RWPE1 (cell line): Measurements from ENCODE around the gene HOXB8.

Source experiments
- CTCF ChIA-PET: fragments of 350-600 bp; sonication (Branson Sonifier 250); formaldehyde crosslinking; extraction: SDS; loops from one replicate; lab custom pipeline; 2021; lab: Yijun Ruan, JAX
- POLR2A ChIA-PET: fragments of 400-600 bp; formaldehyde crosslinking; extraction: SDS; loops from one replicate; lab custom pipeline; 2020; ENCODE audit warnings: antibody characterized with exemption; ENCODE audit not compliant: low non-redundant PET; lab: Yijun Ruan, JAX
- DNase-seq: peaks from one replicate; pipeline ENCODE4 v3.0.0; 2012; ENCODE audit warnings: low spot score
- H3K27ac ChIP-seq: fragments of 450-650 bp; 2 replicates; pipeline ENCODE4 v1.5.1; 2017
- TF ChIP-seq, protein P1 (sequence below): fragments of 450-650 bp; conservative IDR thresholded peaks from 2 replicates; pipeline ENCODE4 v1.5.1; 2017; ENCODE audit warnings: low read depth, mild to moderate bottlenecking

HOXB8 gene

DNA sequence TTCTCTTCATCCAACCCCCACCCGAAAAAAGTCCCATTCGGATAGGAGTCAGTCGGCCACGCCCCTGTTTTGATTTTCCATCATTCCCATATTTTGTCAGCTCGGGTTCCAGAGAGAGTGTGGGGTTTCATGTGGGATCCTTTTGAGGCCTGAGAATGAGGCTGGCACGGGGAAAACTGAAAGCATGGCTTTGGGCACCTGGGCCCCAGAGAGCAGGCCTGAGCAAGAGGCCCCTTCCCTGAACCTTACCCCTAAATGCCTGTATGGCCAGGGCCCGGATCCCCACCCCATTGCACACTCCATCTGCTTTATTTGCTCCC is 32.4 kb downstream of the HOXB8 start:
- TF ChIP-seq, protein P1, sequence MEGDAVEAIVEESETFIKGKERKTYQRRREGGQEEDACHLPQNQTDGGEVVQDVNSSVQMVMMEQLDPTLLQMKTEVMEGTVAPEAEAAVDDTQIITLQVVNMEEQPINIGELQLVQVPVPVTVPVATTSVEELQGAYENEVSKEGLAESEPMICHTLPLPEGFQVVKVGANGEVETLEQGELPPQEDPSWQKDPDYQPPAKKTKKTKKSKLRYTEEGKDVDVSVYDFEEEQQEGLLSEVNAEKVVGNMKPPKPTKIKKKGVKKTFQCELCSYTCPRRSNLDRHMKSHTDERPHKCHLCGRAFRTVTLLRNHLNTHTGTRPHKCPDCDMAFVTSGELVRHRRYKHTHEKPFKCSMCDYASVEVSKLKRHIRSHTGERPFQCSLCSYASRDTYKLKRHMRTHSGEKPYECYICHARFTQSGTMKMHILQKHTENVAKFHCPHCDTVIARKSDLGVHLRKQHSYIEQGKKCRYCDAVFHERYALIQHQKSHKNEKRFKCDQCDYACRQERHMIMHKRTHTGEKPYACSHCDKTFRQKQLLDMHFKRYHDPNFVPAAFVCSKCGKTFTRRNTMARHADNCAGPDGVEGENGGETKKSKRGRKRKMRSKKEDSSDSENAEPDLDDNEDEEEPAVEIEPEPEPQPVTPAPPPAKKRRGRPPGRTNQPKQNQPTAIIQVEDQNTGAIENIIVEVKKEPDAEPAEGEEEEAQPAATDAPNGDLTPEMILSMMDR: no peak
- POLR2A ChIA-PET: no interaction called here
- H3K27ac ChIP-seq: no peak overlapping the region
- CTCF ChIA-PET: interaction anchor here (0.6 to 1.0 kb wide), 3 partner anchors 14 to 247 kb away, joined by 3 to 9 read pairs (median 4); no protein-coding TSS in a partner anchor
- DNase-seq: no peak

DNA sequence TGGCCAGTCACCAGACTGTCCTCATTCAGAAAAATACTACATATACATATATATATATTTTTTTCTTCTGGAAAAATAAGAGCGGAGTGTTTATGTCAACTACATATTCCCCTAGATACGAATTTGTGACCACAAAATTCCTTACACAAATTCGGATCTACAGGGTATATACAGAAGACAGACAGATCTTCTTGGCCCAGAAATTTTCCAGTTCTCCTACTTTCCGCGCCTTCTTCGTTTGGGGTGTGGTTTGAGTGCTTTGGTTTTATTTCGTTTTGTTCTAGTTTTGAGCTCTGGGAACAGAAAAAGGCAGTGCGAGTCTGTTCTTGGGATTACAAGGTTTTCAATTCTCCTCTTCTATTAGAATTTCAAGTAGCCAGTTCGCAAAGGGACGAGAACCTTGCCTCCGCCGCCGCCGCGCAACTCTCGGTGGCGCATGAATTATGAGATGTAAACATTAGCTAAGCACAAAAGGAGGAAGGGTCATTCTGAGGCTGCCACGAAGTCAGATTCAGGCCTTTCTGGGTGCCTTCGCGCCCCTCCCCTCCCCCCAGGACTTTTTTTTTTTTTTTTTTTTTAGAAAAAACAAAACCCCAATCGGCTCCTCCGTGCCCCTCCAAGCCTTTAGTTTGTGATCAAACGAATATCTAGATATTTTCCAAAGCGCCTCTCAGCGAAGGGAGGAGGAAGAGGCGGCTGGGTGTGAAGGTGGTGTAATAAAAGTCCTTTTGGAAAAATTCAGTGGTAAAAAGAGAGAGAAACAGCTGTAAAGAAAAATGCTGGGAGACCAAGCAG is 35.1 kb downstream of the HOXB8 start:
- no peak overlapping the region for H3K27ac ChIP-seq
- ChIA-PET CTCF (no interaction called here), POLR2A (no interaction called here)
- no peak for DNase-seq
- TF ChIP-seq, protein P1: no peak

DNA sequence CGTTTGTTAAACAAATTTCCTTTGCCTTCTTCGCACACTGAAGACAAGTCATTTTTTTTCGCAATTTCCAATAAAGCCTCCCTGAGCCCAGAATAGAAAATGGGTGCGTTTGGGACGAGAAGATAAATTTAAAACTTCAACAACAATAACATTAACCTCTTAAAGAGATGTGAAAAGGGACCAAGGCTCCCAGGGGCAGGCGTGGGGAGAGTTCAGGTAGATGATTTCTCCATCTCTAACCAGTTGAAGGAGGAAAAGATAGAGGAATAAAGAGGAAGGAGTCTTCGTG is 35.7 kb downstream of the HOXB8 start:
- H3K27ac ChIP-seq: no peak overlapping the region
- POLR2A ChIA-PET: no interaction called here
- CTCF ChIA-PET: interaction anchor here (0.6 kb wide), 1 partner anchor 7 kb away, joined by 7 read pairs; no protein-coding TSS in a partner anchor
- DNase-seq: no peak
- TF ChIP-seq, protein P1: no peak

DNA sequence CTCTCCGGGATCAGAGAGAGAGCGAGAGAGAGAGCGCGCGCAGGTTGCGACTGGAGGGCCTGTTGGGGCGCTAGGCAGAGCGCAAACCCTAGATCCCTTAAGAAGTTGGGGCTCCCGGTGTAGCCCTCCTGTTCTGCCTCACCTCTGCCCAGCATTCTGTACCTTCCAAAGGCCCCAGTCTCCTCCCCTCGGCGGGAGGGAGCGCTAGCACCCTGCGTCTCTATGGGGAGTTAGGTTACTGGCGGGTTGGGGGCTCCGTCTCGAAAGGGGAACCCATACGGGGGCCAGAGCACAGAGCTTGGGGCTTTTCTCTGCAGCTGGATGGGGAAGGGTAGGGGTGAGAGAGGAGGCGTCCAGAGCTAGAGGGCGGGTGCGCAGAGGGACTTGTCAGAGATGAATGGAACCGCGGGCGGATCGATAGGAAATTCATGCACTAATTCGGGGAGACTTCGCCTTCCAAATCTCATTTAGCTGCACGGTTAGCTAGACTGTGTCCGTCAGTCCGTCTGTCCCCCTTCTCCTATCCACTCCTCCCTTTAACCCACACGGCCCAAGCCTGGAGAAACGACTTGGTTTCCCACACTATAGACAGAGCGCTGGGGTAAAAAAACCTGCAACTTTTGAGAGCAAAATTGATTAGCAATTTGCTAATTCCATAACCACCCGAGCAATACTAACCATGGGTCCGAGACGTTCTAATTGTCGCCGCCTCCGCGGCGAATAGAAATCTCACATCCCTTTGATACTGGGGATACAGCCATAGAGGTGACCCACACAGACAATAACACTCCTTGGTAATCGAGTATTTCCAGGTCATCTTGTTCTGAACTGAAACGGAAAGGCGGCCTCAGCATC is 36.2 kb downstream of the HOXB8 start:
- POLR2A ChIA-PET: no interaction called here
- CTCF ChIA-PET: interaction anchor here (0.6 kb wide), 1 partner anchor 8 kb away, joined by 7 read pairs; no protein-coding TSS in a partner anchor
- TF ChIP-seq, protein P1: no peak
- peak overlapping the region; percentile 74 for H3K27ac ChIP-seq
- no peak for DNase-seq

DNA sequence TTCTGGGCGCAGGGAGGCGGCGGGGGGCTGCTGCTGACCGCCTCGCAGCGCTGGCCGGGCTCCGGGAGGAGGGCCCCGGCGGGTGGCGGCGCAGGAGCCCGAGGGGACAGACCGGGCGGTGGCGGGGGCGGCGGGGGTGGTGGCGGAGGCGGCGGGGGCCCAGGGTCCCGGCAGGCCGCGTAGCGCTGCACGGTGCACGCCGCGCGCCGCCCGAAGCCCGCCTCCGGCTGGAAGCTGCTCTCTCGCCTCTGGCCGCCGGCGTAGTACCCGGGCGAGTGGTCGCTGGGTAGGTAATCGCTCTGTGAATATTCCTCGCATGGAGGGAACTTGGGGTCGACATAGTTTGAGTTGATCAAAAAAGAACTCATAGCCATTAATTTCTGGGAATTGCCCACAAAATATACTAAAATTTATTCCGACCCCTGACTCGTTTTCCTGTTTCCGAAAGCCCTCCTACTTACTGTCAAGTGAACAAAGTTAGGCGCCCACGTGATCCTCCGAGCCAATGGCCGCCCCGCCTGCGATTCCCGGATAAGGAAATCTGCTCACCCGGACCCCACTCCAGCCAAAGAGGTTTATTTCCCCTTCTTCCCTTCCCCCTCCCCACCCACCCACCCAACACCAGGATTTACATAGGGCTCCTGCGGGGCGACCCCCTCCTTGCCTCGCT is 37.0 kb downstream of the HOXB8 start, which contains the start of gene HOXB4:
HOXB4 (minus strand) TSS at position 405 of the 670 bp plus-strand sequence; CDS start at position 374, 31 bp downstream.
- ChIA-PET CTCF (interaction anchor here (0.6 kb wide), 1 partner anchor 86 kb away, joined by 3 read pairs; no protein-coding TSS in a partner anchor), POLR2A (no interaction called here)
- H3K27ac ChIP-seq: peak within 1 kb of the TSS; percentile 74
- peak; percentile 71 for DNase-seq
- TF ChIP-seq, protein P1: no peak
